Neural cell (in vitro differentiated cells): ENCODE measurements around the gene MAML3. TPM values are rescaled to one million over a fixed set of nuclear protein-coding genes. Genes with fewer than 3 reads are reported as not detected.

Source experiments
- H2AFZ ChIP-seq: fragments of 200-600, 300-800 bp; sonication (generic), shearing (Covaris generic); 2 replicates; pipeline ENCODE4 v1.6.0; 2014; ENCODE audit warnings: low read depth, mild to moderate bottlenecking, antibody characterized with exemption, low read length, moderate library complexity
- H3F3A ChIP-seq: fragments of 200-600 bp; shearing (Covaris generic); 2 replicates; pipeline ENCODE4 v1.6.1; 2016; ENCODE audit warnings: mild to moderate bottlenecking, moderate library complexity, mixed read lengths, antibody characterized with exemption, low read length; ENCODE audit not compliant: insufficient read depth, poor library complexity, severe bottlenecking
- H3K27ac ChIP-seq: fragments of 200-600, 300-800 bp; sonication (generic), shearing (Covaris generic); 2 replicates; pipeline ENCODE4 v1.5.1; 2014; ENCODE audit warnings: mild to moderate bottlenecking, low read length, moderate library complexity
- H3K27me3 ChIP-seq: fragments of 300-800, 200-600 bp; sonication (generic), shearing (Covaris generic); 2 replicates; pipeline ENCODE4 v1.6.0; 2014; ENCODE audit warnings: mild to moderate bottlenecking, low read depth, low read length, moderate library complexity; ENCODE audit not compliant: insufficient read depth
- H3K36me3 ChIP-seq: fragments of 300-800, 200-600 bp; sonication (generic), shearing (Covaris generic); 2 replicates; pipeline ENCODE4 v1.5.1; 2014; ENCODE audit warnings: mild to moderate bottlenecking, antibody characterized with exemption, low read length, moderate library complexity; ENCODE audit not compliant: insufficient read depth
- H3K4me2 ChIP-seq: fragments of 300-800, 200-600 bp; sonication (generic), shearing (Covaris generic); 2 replicates; pipeline ENCODE4 v1.6.0; 2014; ENCODE audit warnings: mild to moderate bottlenecking, low read length
- H3K4me3 ChIP-seq: fragments of 300-800, 200-600 bp; sonication (generic), shearing (Covaris generic); 2 replicates; pipeline ENCODE4 v1.5.1; 2014; ENCODE audit warnings: mild to moderate bottlenecking, low read length, moderate library complexity
- H3K79me2 ChIP-seq: fragments of 200-600 bp; shearing (Covaris generic); replicated peaks from 2 replicates; pipeline ENCODE4 v1.6.0; 2014; ENCODE audit warnings: mild to moderate bottlenecking, low read length, moderate library complexity; ENCODE audit not compliant: insufficient read depth
- H3K9ac ChIP-seq: fragments of 300-800, 200-600 bp; sonication (generic), shearing (Covaris generic); 2 replicates; pipeline ENCODE4 v1.6.1; 2016; ENCODE audit warnings: mild to moderate bottlenecking, low read length, mixed read lengths
- H3K9me2 ChIP-seq: fragments of 200-600 bp; shearing (Covaris generic); 2 replicates; pipeline ENCODE4 v1.6.1; 2016; ENCODE audit warnings: mild to moderate bottlenecking, low read length, mixed read lengths; ENCODE audit not compliant: insufficient read depth
- H3K9me3 ChIP-seq: fragments of 200-600, 300-800 bp; sonication (generic), shearing (Covaris generic); 2 replicates; pipeline ENCODE4 v1.6.1; 2016; ENCODE audit warnings: mild to moderate bottlenecking, mixed run types, low read length, moderate library complexity, mixed read lengths
- H4K20me1 ChIP-seq: fragments of 200-600 bp; shearing (Covaris generic); 2 replicates; pipeline ENCODE4 v1.6.1; 2016; ENCODE audit warnings: mild to moderate bottlenecking, mixed run types; ENCODE audit not compliant: insufficient read depth
- CTCF ChIP-seq: fragments of 450-650 bp; IDR thresholded peaks from 2 replicates; pipeline ENCODE4 v1.5.1; 2014; ENCODE audit warnings: antibody characterized with exemption, mild to moderate bottlenecking, moderate library complexity; ENCODE audit not compliant: poor library complexity, severe bottlenecking
- EP300 ChIP-seq: fragments of 450-650 bp; conservative IDR thresholded peaks from 2 replicates; pipeline ENCODE4 v1.6.1; 2014; ENCODE audit warnings: antibody characterized with exemption, mild to moderate bottlenecking, moderate library complexity; ENCODE audit not compliant: poor library complexity, severe bottlenecking
- EZH2 ChIP-seq: fragments of 200-600, 300-800 bp; shearing (Covaris generic), sonication (generic); IDR thresholded peaks from 2 replicates; pipeline ENCODE4 v1.6.1; 2014; ENCODE audit warnings: antibody characterized with exemption, low read length, borderline replicate concordance, mild to moderate bottlenecking; ENCODE audit not compliant: insufficient read depth, poor library complexity, severe bottlenecking
- MXI1 ChIP-seq: fragments of 450-650 bp; conservative IDR thresholded peaks from 2 replicates; pipeline ENCODE4 v1.6.1; 2014; ENCODE audit warnings: antibody characterized with exemption, mild to moderate bottlenecking; ENCODE audit not compliant: poor library complexity, severe bottlenecking
- POLR2AphosphoS5 ChIP-seq: IDR thresholded peaks from 2 replicates; pipeline ENCODE4 v1.6.1; 2012
- RAD21 ChIP-seq: fragments of 450-650 bp; conservative IDR thresholded peaks from 2 replicates; pipeline ENCODE4 v1.6.1; 2014; ENCODE audit warnings: antibody characterized with exemption, mild to moderate bottlenecking, moderate library complexity
- SMC3 ChIP-seq: fragments of 450-650 bp; conservative IDR thresholded peaks from 2 replicates; pipeline ENCODE4 v1.6.1; 2014; ENCODE audit warnings: antibody characterized with exemption, mild to moderate bottlenecking, moderate library complexity; ENCODE audit not compliant: poor library complexity
- TAF1 ChIP-seq: IDR thresholded peaks from 2 replicates; pipeline ENCODE4 v1.6.1; 2012; ENCODE audit warnings: low read depth
- polyA plus RNA-seq: library from polyadenylated mRNA; depleted of rRNA; stranded (reverse); fragments of >200 nt; gene quantifications from 2 replicates; pipeline ENCODE4 v1.2.3, GENCODE V29; 2014
- TF ChIP-seq, protein P1 (sequence below): IDR thresholded peaks from 2 replicates; pipeline ENCODE4 v1.6.1; 2012; ENCODE audit warnings: borderline replicate concordance

MAML3 gene
- polyA plus RNA-seq, 1 donor from 2014 or later: 10.2 TPM

DNA sequence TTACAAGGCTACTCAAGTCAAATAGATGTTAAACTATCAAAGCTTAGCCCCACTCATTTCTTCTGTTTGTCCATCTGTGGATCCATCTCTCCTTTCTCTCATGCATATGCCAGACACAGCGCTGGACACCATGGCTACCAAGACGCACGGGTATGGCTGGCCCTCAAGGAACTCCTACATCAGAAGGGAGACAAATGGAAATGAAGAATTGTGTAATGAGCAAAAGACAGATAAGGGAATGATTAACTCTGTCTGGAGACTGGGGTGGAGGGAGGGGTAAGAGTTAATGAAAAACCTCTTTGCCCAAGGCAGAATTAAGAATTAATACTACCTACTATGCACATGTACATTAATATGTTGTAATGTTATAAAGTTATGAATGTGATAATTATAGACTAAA, 400.3 kb downstream of the MAML3 start:
- Histone ChIP-seq H4K20me1 (no peaks in the 10 kb centered on the region), H3K9me2 (no peaks in the 10 kb centered on the region), H3K4me3 (no peak overlapping the region), H3K36me3 (no peaks in the 10 kb centered on the region), H3K27ac (no peak overlapping the region), H3K9me3 (no peaks in the 10 kb centered on the region), H3K79me2 (no peaks in the 10 kb centered on the region), H3K4me2 (no peak overlapping the region), H3F3A (peaks cover 8% of the 10 kb centered on the region), H3K27me3 (no peaks in the 10 kb centered on the region), H3K9ac (no peak overlapping the region), H2AFZ (no peak overlapping the region)
- TF ChIP-seq SMC3: no peak
- TF ChIP-seq CTCF: no peak
- no peak for TF ChIP-seq EP300
- TF ChIP-seq MXI1: no peak
- no peak for TF ChIP-seq EZH2
- no peak for TF ChIP-seq POLR2AphosphoS5
- no peak for TF ChIP-seq TAF1
- TF ChIP-seq, protein P1, sequence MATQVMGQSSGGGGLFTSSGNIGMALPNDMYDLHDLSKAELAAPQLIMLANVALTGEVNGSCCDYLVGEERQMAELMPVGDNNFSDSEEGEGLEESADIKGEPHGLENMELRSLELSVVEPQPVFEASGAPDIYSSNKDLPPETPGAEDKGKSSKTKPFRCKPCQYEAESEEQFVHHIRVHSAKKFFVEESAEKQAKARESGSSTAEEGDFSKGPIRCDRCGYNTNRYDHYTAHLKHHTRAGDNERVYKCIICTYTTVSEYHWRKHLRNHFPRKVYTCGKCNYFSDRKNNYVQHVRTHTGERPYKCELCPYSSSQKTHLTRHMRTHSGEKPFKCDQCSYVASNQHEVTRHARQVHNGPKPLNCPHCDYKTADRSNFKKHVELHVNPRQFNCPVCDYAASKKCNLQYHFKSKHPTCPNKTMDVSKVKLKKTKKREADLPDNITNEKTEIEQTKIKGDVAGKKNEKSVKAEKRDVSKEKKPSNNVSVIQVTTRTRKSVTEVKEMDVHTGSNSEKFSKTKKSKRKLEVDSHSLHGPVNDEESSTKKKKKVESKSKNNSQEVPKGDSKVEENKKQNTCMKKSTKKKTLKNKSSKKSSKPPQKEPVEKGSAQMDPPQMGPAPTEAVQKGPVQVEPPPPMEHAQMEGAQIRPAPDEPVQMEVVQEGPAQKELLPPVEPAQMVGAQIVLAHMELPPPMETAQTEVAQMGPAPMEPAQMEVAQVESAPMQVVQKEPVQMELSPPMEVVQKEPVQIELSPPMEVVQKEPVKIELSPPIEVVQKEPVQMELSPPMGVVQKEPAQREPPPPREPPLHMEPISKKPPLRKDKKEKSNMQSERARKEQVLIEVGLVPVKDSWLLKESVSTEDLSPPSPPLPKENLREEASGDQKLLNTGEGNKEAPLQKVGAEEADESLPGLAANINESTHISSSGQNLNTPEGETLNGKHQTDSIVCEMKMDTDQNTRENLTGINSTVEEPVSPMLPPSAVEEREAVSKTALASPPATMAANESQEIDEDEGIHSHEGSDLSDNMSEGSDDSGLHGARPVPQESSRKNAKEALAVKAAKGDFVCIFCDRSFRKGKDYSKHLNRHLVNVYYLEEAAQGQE: no peak
- TF ChIP-seq RAD21: no peak

DNA sequence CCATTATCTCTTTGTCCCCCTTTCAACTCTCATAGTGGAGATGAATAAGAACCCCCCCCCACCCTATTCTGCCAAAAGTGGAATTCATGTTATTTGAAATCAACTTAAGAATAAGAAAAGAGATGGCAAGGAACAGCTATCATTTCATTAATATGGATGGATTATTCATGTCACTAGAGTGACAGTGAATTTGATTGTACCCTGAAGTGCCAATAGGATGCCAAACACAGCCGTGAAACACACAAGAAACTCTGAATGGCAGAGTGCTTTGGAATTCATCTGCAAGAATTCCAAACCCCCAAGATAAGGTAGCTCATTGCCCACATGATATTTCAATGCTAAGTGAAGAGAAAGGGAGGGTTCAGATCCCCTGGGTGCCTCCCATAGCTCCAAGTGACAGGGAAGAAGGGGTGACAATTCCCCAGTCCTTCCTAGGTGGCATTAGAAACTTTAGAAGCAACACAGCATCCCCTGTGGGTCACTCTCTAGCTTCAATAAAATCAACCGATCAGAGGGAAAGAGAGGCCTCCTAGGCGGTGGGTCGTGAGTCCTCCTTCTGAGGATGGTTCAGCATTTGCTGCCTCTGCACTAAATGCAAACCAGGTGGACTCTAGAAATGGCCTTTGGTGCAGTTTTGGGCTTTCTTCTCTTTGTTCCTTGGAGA, 404.0 kb downstream of the MAML3 start:
- H3K4me3 ChIP-seq: peak overlapping the region; percentile 36
- H3K9me3 ChIP-seq: no peaks in the 10 kb centered on the region
- H2AFZ ChIP-seq: no peak overlapping the region
- H3K27ac ChIP-seq: peak overlapping the region; percentile 66
- no peaks in the 10 kb centered on the region for H3K79me2 ChIP-seq
- H3F3A ChIP-seq: peaks cover 8% of the 10 kb centered on the region
- no peak overlapping the region for H3K9ac ChIP-seq
- no peaks in the 10 kb centered on the region for H4K20me1 ChIP-seq
- TF ChIP-seq RAD21 (no peak), CTCF (no peak), POLR2AphosphoS5 (no peak), EP300 (no peak), SMC3 (no peak), MXI1 (no peak), TAF1 (no peak), EZH2 (no peak)
- TF ChIP-seq, protein P1: no peak
- H3K4me2 ChIP-seq: no peak overlapping the region
- no peaks in the 10 kb centered on the region for H3K36me3 ChIP-seq
- no peaks in the 10 kb centered on the region for H3K9me2 ChIP-seq
- no peaks in the 10 kb centered on the region for H3K27me3 ChIP-seq
